Neural crest cell (in vitro differentiated cells): ENCODE data around the gene XPOT. TPM values are rescaled to one million over a fixed set of nuclear protein-coding genes. Genes with fewer than 3 reads are reported as not detected.
A peak's percentile ranks its signal among the peaks of the same experiment; 100 is the strongest.

Experiments used
- DNase-seq: peaks from one replicate; pipeline ENCODE4 v3.0.0; 2021; ENCODE audit warnings: low read depth, mixed read lengths, low spot score
- H3K27ac Mint-ChIP-seq: one replicate; pipeline ENCODE4 v1.8.0; 2021; ENCODE audit warnings: mild to moderate bottlenecking, mixed read lengths; ENCODE audit not compliant: unreplicated experiment
- H3K27me3 Mint-ChIP-seq: 2 replicates; pipeline ENCODE4 v1.8.0; 2021; ENCODE audit warnings: low read depth, mild to moderate bottlenecking, mixed read lengths
- H3K36me3 Mint-ChIP-seq: 2 replicates; pipeline ENCODE4 v1.8.0; 2021; ENCODE audit warnings: low read depth, mild to moderate bottlenecking, mixed read lengths
- H3K4me1 Mint-ChIP-seq: 2 replicates; pipeline ENCODE4 v1.8.0; 2021; ENCODE audit warnings: mixed read lengths
- H3K4me3 Mint-ChIP-seq: one replicate; pipeline ENCODE4 v1.8.0; 2021; ENCODE audit warnings: mild to moderate bottlenecking, mixed read lengths
- H3K9me3 Mint-ChIP-seq: 2 replicates; pipeline ENCODE4 v1.8.0; 2021; ENCODE audit warnings: mixed read lengths
- CTCF ChIP-seq: fragments of 200-600 bp; sonication (generic); conservative IDR thresholded peaks from 2 replicates; pipeline ENCODE4 v1.5.0; 2021; ENCODE audit warnings: antibody characterized with exemption, mild to moderate bottlenecking
- total RNA-seq: library from RNA; stranded (reverse); gene quantifications from 2 replicates; pipeline ENCODE4 v1.2.1, GENCODE V29; 2021

The XPOT gene
- total RNA-seq, 1 donor from 2014 or later, result 103 TPM

- TF ChIP-seq CTCF, result no peak
- Mint-ChIP-seq H3K36me3 (no peaks in the 10 kb centered on the region), H3K27ac (no peak overlapping the region), H3K9me3 (no peaks in the 10 kb centered on the region), H3K4me3 (no peak overlapping the region), H3K4me1 (peaks cover 11% of the 10 kb centered on the region), H3K27me3 (no peaks in the 10 kb centered on the region)
- no peak for DNase-seq
Observed at GRCh38 chr12:64446295-64446694, 42.1 kb downstream of the XPOT start.

- Mint-ChIP-seq H3K36me3 (no peaks in the 10 kb centered on the region), H3K9me3 (no peaks in the 10 kb centered on the region), H3K4me1 (peaks cover 29% of the 10 kb centered on the region), H3K4me3 (peak overlapping the region; percentile 99), H3K27me3 (no peaks in the 10 kb centered on the region), H3K27ac (no peak overlapping the region)
- DNase-seq, result no peak
- TF ChIP-seq CTCF, result no peak
Observed at GRCh38 chr12:64450057-64450640, 46.0 kb downstream of the XPOT start.

GRCh38 chr12:64450711-64451486 is 46.7 kb downstream of the XPOT start:
- TF ChIP-seq CTCF, result no peak
- Mint-ChIP-seq H3K36me3 (peaks cover 1% of the 10 kb centered on the region), H3K4me1 (peaks cover 30% of the 10 kb centered on the region), H3K4me3 (peak overlapping the region; percentile 99), H3K27ac (no peak overlapping the region), H3K9me3 (no peaks in the 10 kb centered on the region), H3K27me3 (no peaks in the 10 kb centered on the region)
- DNase-seq, result no peak

- H3K36me3 Mint-ChIP-seq, result peaks cover 2% of the 10 kb centered on the region
- H3K4me1 Mint-ChIP-seq, result peaks cover 34% of the 10 kb centered on the region
- H3K27me3 Mint-ChIP-seq, result no peaks in the 10 kb centered on the region
- DNase-seq, result peak; percentile 85
- peak; percentile 39 for TF ChIP-seq CTCF
- H3K9me3 Mint-ChIP-seq, result no peaks in the 10 kb centered on the region
- H3K27ac Mint-ChIP-seq, result peak within 1 kb of the TSS; percentile 91
- H3K4me3 Mint-ChIP-seq, result peak within 1 kb of the TSS; percentile 99
Observed at GRCh38 chr12:64451687-64452558, 47.7 kb downstream of the XPOT start, which contains the start of gene TBK1. Gene TBK1 (plus strand): TSS chr12:64452120. CDS start chr12:64455871, 3,751 bp downstream.

GRCh38 chr12:64452559-64453329 is 48.6 kb downstream of the XPOT start:
- peak; percentile 4 for TF ChIP-seq CTCF
- no peak for DNase-seq
- peaks cover 2% of the 10 kb centered on the region for H3K36me3 Mint-ChIP-seq
- H3K27me3 Mint-ChIP-seq, result no peaks in the 10 kb centered on the region
- H3K9me3 Mint-ChIP-seq, result no peaks in the 10 kb centered on the region
- peaks cover 34% of the 10 kb centered on the region for H3K4me1 Mint-ChIP-seq
- peak overlapping the region; percentile 91 for H3K27ac Mint-ChIP-seq
- H3K4me3 Mint-ChIP-seq, result peak overlapping the region; percentile 92
